ENCODE data around the gene SLC26A9. TPM values are rescaled to one million over a fixed set of nuclear protein-coding genes. Genes with fewer than 3 reads are reported as not detected.

SLC26A9 gene
- total and polyA plus RNA-seq, 9 of the 15 experiments (the other 6 are each of a cell fraction or from before 2014, with no cell fraction given): 0.03 TPM; not detected in 8

DNA sequence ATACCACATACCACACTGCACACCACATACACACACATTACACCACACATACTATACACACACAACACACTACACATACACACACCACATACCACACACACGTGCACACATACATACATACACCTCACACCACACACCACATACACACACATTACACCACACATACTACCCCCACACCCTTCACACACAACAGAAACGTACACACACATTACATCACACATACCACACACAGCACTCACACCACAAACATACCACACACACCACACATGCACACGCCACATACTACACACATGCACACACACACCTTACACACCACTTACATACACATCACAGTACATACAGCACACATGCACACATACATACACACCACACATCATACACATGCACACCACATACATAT is 31.5 kb upstream of the SLC26A9 start (continued):
- no peak for TF ChIP-seq IRF9 (tag; IDR thresholded peaks at IDR 0.05)
- no peak for TF ChIP-seq NR0B1 (IDR thresholded peaks at IDR 0.05; ENCODE audit: partially characterized antibody)
- no peak for TF ChIP-seq ZNF717 (CRISPR knock-in tag; IDR thresholded peaks at IDR 0.05)

DNA sequence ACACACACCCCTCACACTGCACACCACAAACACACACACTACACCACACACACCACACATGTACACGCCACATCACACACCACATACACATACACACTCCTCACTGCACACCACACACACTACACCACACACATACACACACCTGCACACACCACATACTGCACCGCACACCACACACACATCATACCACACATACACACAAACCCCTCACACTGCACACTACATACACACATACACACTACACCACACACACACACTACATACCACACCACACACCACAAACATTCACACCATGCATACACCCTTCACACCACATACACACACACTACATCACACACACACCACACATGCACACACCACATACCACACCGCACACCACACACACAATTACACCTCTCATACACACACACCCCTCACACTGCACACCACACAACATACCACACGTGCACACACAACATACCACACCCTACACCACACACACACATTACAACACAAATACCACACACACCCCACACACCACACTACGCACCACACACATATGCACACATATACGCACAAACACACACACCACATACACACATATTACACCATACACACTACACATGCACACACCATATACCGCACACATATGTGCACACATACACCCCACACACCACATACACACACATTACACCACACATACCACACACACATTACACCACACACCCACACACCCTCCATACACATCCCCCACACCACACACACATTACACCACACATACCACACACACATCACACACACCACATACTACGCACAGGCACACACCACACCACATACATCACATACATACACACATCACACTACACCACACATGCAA is 30.3 kb upstream of the SLC26A9 start:
- BruUV-seq (replicated peaks): no TSS peak
- FAIRE-seq: no peak
- TF ChIP-seq COPS2 (conservative IDR thresholded peaks at IDR 0.05) (no peak), GTF2E2 (tag; IDR thresholded peaks at IDR 0.05) (no peak), SMC3 (conservative IDR thresholded peaks at IDR 0.05; ENCODE audit: insufficient read depth, low read depth, low read length) (no peak), CC2D1A (IDR thresholded peaks at IDR 0.05) (no peak), ZNF780A (CRISPR knock-in tag; IDR thresholded peaks at IDR 0.05) (no peak), HBP1 (CRISPR knock-in tag; IDR thresholded peaks at IDR 0.05) (no peak), ZBED1 (IDR thresholded peaks at IDR 0.05) (no peak), CAMTA2 (CRISPR knock-in tag; conservative IDR thresholded peaks at IDR 0.05) (no peak), ZFX (CRISPR knock-in tag; IDR thresholded peaks at IDR 0.05) (no peak), ELF2 (CRISPR knock-in tag; IDR thresholded peaks at IDR 0.05) (no peak), TRIM24 (IDR thresholded peaks at IDR 0.05) (no peak), LCOR (CRISPR knock-in tag; IDR thresholded peaks at IDR 0.05) (no peak), ZNF347 (CRISPR knock-in tag; IDR thresholded peaks at IDR 0.05; ENCODE audit: low read depth) (no peak)
- TF ChIP-seq, protein P1, sequence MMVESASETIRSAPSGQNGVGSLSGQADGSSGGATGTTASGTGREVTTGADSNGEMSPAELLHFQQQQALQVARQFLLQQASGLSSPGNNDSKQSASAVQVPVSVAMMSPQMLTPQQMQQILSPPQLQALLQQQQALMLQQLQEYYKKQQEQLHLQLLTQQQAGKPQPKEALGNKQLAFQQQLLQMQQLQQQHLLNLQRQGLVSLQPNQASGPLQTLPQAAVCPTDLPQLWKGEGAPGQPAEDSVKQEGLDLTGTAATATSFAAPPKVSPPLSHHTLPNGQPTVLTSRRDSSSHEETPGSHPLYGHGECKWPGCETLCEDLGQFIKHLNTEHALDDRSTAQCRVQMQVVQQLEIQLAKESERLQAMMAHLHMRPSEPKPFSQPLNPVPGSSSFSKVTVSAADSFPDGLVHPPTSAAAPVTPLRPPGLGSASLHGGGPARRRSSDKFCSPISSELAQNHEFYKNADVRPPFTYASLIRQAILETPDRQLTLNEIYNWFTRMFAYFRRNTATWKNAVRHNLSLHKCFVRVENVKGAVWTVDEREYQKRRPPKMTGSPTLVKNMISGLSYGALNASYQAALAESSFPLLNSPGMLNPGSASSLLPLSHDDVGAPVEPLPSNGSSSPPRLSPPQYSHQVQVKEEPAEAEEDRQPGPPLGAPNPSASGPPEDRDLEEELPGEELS (CRISPR knock-in tag; IDR thresholded peaks at IDR 0.05; ENCODE audit: borderline replicate concordance): no peak

More for the DNA sequence above, 30.3 kb upstream of the SLC26A9 start:
- ATAC-seq: no peak
- Histone ChIP-seq H3K4me1 (replicated peaks in 1 of 2; ENCODE audit: control insufficient read depth in 2 of 2, insufficient read depth in 2 of 2, low read length in 2 of 2) (peaks cover 0 to 4% of the 10 kb centered on the region in 2 experiments; a peak in 1 of 5 replicates), H3K27me3 (ENCODE audit: control insufficient read depth in 2 of 2, insufficient read depth in 2 of 2, low read length in 2 of 2) (peaks cover 11 to 32% of the 10 kb centered on the region in 2 experiments), H2AFZ (ENCODE audit: low read depth, low read length) (no peak overlapping the region), H3K4me2 (ENCODE audit: insufficient read depth, low read length) (no peak overlapping the region), H3K36me3 (ENCODE audit: control insufficient read depth, insufficient read depth, low read length) (no peaks in the 10 kb centered on the region), H3K9me3 (replicated peaks; ENCODE audit: control insufficient read depth, insufficient read depth, low read depth, low read length) (no peaks in the 10 kb centered on the region; the same call in 1 of the 2 replicates), H3K4me3 (no peak overlapping the region), H3K27ac (ENCODE audit: extremely low read depth, low read depth, low read length) (no peak overlapping the region), H3K79me2 (ENCODE audit: control insufficient read depth, insufficient read depth, low read length) (no peaks in the 10 kb centered on the region), H4K20me1 (replicated peaks; ENCODE audit: control insufficient read depth, insufficient read depth, low read length) (peaks cover 8% of the 10 kb centered on the region; the same call in 1 of the 2 replicates), H3K9ac (ENCODE audit: insufficient read depth in 1 of 2, low read depth in 2 of 2, low read length in 2 of 2) (no peak overlapping the region), H3K9me1 (ENCODE audit: control insufficient read depth, insufficient read depth, low read length) (no peaks in the 10 kb centered on the region)
- no peak for DNase-seq (ENCODE audit: extremely low read depth in 1 of 4, low spot score in 3 of 4)
- ChIA-PET CTCF (ENCODE audit: low intra/inter-chr PET ratio) (no interaction called here), POLR2A (no interaction called here)
- in situ Hi-C loops (cut with MboI) (no loop called here), intact Hi-C loops (cut with micrococcal nuclease) (no loop called here)
- 30% methylated on average over 8 of the region's 8 CpGs for WGBS (ENCODE audit: insufficient coverage, low coverage, missing lambda C conversion rate)
